ENCODE measurements around the gene ODAD2. TPM values are rescaled to one million over a fixed set of nuclear protein-coding genes. Genes with fewer than 3 reads are reported as not detected.

ODAD2 gene
- total and polyA plus RNA-seq, 2 experiments from 2014 or later = 0.40 to 0.76 TPM

- no peaks in the 10 kb centered on the region for H3K79me2 ChIP-seq
- no peaks in the 10 kb centered on the region for H3K36me3 ChIP-seq (replicated peaks; ENCODE audit: insufficient read depth, low read depth)
- no peak for DNase-seq (ENCODE audit: low spot score)
- no peak overlapping the region for H3K27ac ChIP-seq
- H3K4me2 ChIP-seq = no peak overlapping the region
- no peaks in the 10 kb centered on the region for H3K27me3 ChIP-seq
- H3K9me3 ChIP-seq (ENCODE audit: low read depth) = no peaks in the 10 kb centered on the region
- H3K9me2 ChIP-seq (replicated peaks; ENCODE audit: insufficient read depth) = no peaks in the 10 kb centered on the region
- H3K4me1 ChIP-seq (ENCODE audit: insufficient read depth) = no peaks in the 10 kb centered on the region
- no peak overlapping the region for H2AFZ ChIP-seq
- WGBS (ENCODE audit: low lambda C conversion rate, missing lambda C conversion rate) = 75% methylated on average over 4 of the region's 4 CpGs
- no peak for TF ChIP-seq EZH2 (IDR thresholded peaks at IDR 0.05; ENCODE audit: borderline replicate concordance)
- no peak for TF ChIP-seq CTCF (IDR thresholded peaks at IDR 0.05; ENCODE audit: poor library complexity)
- TF ChIP-seq EZH2phosphoT487 (IDR thresholded peaks at IDR 0.05; ENCODE audit: low read depth, severe bottlenecking, unreplicated experiment) = no peak
- no peak overlapping the region for H3K4me3 ChIP-seq
- H4K20me1 ChIP-seq (ENCODE audit: insufficient read depth, poor library complexity, severe bottlenecking) = no peaks in the 10 kb centered on the region
These were observed 160.5 kb downstream of the ODAD2 start for GRCh38 chr10:27838361-27838760.

GRCh38 chr10:27834476-27834875 is 164.4 kb downstream of the ODAD2 start:
- 64% methylated on average over 3 of the region's 3 CpGs for WGBS (ENCODE audit: low lambda C conversion rate, missing lambda C conversion rate)
- Histone ChIP-seq H3K9me2 (replicated peaks; ENCODE audit: insufficient read depth) (no peaks in the 10 kb centered on the region), H3K27ac (no peak overlapping the region), H3K27me3 (no peaks in the 10 kb centered on the region), H3K4me1 (ENCODE audit: insufficient read depth) (no peaks in the 10 kb centered on the region), H4K20me1 (ENCODE audit: insufficient read depth, poor library complexity, severe bottlenecking) (no peaks in the 10 kb centered on the region), H2AFZ (no peak overlapping the region), H3K36me3 (replicated peaks; ENCODE audit: insufficient read depth, low read depth) (no peaks in the 10 kb centered on the region), H3K4me3 (no peak overlapping the region), H3K79me2 (no peaks in the 10 kb centered on the region), H3K9me3 (ENCODE audit: low read depth) (no peaks in the 10 kb centered on the region), H3K4me2 (no peak overlapping the region)
- DNase-seq (ENCODE audit: low spot score) = no peak
- no peak for TF ChIP-seq EZH2phosphoT487 (IDR thresholded peaks at IDR 0.05; ENCODE audit: low read depth, severe bottlenecking, unreplicated experiment)
- TF ChIP-seq EZH2 (IDR thresholded peaks at IDR 0.05; ENCODE audit: borderline replicate concordance) = no peak
- no peak for TF ChIP-seq CTCF (IDR thresholded peaks at IDR 0.05; ENCODE audit: poor library complexity)

GRCh38 chr10:27833792-27834191 is 165.1 kb downstream of the ODAD2 start:
- H3K4me2 ChIP-seq = no peak overlapping the region
- no peak for DNase-seq (ENCODE audit: low spot score)
- no peaks in the 10 kb centered on the region for H3K27me3 ChIP-seq
- no peak overlapping the region for H3K27ac ChIP-seq
- 91% methylated on average over 6 of the region's 6 CpGs for WGBS (ENCODE audit: low lambda C conversion rate, missing lambda C conversion rate)
- no peak overlapping the region for H2AFZ ChIP-seq
- no peak overlapping the region for H3K4me3 ChIP-seq
- no peaks in the 10 kb centered on the region for H3K36me3 ChIP-seq (replicated peaks; ENCODE audit: insufficient read depth, low read depth)
- H3K9me3 ChIP-seq (ENCODE audit: low read depth) = no peaks in the 10 kb centered on the region
- no peaks in the 10 kb centered on the region for H4K20me1 ChIP-seq (ENCODE audit: insufficient read depth, poor library complexity, severe bottlenecking)
- H3K4me1 ChIP-seq (ENCODE audit: insufficient read depth) = no peaks in the 10 kb centered on the region
- TF ChIP-seq EZH2 (IDR thresholded peaks at IDR 0.05; ENCODE audit: borderline replicate concordance) = no peak
- no peak for TF ChIP-seq CTCF (IDR thresholded peaks at IDR 0.05; ENCODE audit: poor library complexity)
- TF ChIP-seq EZH2phosphoT487 (IDR thresholded peaks at IDR 0.05; ENCODE audit: low read depth, severe bottlenecking, unreplicated experiment) = no peak
- H3K9me2 ChIP-seq (replicated peaks; ENCODE audit: insufficient read depth) = no peaks in the 10 kb centered on the region
- H3K79me2 ChIP-seq = no peaks in the 10 kb centered on the region

GRCh38 chr10:27832826-27833225 is 166.1 kb downstream of the ODAD2 start:
- Histone ChIP-seq H3K4me3 (no peak overlapping the region), H3K27ac (no peak overlapping the region), H3K4me2 (no peak overlapping the region), H3K9me2 (replicated peaks; ENCODE audit: insufficient read depth) (no peaks in the 10 kb centered on the region), H3K9me3 (ENCODE audit: low read depth) (no peaks in the 10 kb centered on the region), H3K4me1 (ENCODE audit: insufficient read depth) (no peaks in the 10 kb centered on the region), H3K27me3 (no peaks in the 10 kb centered on the region), H4K20me1 (ENCODE audit: insufficient read depth, poor library complexity, severe bottlenecking) (no peaks in the 10 kb centered on the region), H2AFZ (no peak overlapping the region), H3K79me2 (no peaks in the 10 kb centered on the region), H3K36me3 (replicated peaks; ENCODE audit: insufficient read depth, low read depth) (no peaks in the 10 kb centered on the region)
- WGBS (ENCODE audit: low lambda C conversion rate, missing lambda C conversion rate) = 62% methylated on average over 3 of the region's 3 CpGs
- no peak for DNase-seq (ENCODE audit: low spot score)
- no peak for TF ChIP-seq EZH2 (IDR thresholded peaks at IDR 0.05; ENCODE audit: borderline replicate concordance)

Data from hepatocyte (in vitro differentiated cells).